IPS DF 4.7 (cell line): ENCODE measurements around the gene ACACA.

ENCODE experiments used
- DNase-seq: peaks from one replicate; pipeline ENCODE4 v3.0.0-alpha.2; 2013; ENCODE audit warnings: low spot score; ENCODE audit errors: extremely low read depth

The ACACA gene

DNA sequence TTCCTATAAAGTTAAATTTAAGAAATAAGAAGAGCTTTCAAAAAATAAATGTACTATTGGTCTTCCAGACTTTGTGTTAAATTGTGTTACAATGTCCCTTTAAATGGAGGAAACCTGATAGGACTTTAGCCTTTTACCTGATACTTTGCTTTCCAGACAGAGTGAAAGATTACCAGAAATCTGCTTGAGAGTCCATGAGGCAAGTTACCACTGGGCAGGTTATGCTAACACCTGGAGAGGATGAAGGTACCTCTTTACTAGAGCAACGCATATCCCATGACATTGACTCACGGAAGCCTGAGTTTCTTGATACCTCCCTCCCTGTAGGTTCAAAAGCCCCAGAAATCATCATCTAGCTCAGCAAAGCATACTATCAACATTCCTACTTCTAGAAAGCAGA lies 174.7 kb downstream of the ACACA start:
- no peak for DNase-seq

DNA sequence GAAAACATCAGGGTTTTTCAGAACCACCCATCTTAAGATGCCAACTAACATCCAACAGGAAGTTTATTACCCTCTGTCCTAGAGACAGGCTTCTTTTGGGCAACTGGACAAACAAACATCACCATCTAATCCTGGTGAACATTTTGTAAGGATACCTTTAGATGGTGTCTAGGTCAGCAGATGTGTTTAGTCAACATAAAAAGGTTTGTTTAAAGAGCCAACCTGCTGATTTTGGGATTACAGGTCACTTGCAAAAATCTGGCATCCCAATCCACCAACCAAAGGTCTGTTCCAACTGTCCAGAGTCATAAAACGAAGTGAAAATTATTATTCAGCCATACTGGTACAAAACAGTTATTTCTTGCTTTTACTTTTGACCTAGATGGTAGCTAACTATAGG lies 176.0 kb downstream of the ACACA start:
- no peak for DNase-seq

- peak; percentile 7 for DNase-seq
Measured at GRCh38 chr17:37225465-37225864, 181.2 kb downstream of the ACACA start.

DNA sequence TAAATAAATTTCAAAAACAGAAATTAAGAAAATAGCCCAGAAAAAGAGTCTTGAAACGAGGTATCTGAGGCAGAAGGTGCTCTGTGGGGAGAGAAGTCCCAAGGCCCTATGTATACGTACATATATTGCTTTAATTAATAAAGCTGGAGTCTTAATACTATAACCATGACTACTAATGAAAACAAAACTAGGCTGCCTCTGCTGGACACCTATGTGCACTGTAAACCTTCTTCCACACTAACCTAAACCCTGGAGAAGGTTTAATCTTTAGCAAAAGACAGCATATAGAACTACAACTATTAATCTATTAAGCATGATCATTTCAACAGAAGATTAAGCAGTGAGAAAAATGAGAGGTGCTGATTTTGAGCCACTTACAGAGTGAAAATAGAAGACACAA lies 184.8 kb downstream of the ACACA start:
- DNase-seq: no peak

- DNase-seq: peak; percentile 14
Measured at GRCh38 chr17:37220607-37220953, 186.1 kb downstream of the ACACA start.

DNA sequence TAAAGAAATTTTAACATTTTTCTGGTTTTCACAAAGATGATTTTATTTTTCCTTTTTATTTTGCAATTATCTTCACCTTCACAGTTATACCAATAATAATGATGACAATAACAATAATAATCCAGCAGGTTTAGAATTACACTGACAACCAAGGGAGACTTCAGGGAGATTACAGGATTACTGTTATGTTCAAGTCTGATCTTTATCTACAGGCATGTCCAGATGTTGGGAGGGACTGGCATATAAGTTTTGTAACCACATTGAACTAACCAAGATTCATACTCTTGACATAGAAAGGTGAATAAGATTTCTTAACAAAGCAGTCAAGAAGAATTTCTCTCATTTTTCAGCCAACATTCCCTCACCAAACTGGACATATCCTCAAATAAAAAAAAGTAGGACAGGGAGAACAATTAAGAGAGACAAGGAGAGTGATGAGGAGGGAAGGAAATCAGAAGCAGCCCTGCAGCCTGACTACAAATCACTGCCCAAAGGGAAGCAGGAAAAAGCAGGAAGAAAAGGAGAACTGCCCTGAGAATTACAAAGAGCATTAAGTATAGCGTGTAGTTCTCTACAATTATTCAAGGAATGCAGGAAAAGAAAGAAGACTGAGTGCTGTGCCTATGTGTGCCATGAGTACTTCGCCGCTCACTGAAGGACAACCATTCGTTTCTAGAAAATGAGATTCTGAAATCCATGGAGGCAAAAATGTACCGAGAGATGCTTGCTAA lies 186.6 kb downstream of the ACACA start:
- DNase-seq: peak; percentile 3

DNA sequence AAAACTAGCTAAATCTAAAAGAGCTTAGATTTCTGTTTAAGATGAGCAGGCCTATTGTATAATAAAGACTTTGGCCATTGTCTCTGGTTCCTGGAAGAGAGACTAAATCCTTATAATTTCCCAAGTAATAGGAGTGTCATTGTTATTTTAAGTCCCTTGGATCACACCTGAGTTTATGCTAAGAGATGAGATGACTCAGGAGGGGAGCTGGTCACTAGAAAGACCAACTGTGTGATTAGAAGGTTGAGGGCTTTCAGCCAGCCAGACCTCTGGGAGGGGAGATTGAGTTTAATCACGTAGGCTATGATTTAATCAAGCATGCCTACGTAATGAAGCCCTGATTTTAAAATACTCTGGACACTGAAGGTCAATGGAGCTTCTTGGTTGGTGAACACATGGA lies 187.8 kb downstream of the ACACA start:
- DNase-seq: no peak

- DNase-seq: no peak
Measured at GRCh38 chr17:37214416-37214815, 192.2 kb downstream of the ACACA start.

- no peak for DNase-seq
Measured at GRCh38 chr17:37213927-37214326, 192.7 kb downstream of the ACACA start.

DNA sequence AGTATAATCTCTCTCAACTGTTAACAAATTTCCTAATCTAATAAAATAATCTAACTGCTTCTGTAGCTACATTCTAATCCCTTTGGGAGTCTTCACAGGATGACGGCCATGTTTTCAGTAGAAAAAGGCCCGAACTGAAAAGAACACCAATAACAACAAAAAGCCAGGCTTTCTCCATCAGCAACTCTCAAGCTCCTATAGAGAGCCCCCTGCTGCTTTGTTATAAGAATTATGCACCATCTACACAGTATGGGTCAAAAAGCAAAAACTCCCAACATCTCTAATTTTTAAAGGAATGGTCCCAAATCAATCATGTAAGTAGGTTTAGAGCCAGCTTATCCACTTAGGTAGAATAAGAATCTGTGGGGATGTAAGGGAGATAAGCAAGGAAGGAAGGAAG lies 194.5 kb downstream of the ACACA start:
- DNase-seq: no peak

DNA sequence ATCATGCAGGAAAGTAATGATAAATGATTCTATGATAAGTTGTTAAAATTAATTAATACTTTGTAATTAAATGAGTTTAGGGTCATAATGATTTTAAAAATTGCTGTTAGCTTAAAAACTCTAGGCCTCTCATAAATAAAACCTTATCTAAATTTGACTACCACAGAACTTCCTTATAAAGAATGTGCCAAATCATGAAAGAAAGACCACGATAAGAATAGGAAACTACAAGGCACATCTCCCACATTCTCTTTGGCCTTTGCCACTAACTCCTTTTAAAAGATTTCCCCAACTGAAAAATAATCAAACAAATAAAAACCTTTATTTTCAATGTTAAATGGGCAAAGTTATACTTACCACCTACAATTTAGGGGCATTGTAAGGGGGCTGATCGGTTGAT lies 195.5 kb downstream of the ACACA start:
- DNase-seq: no peak

GRCh38 chr17:37207103-37207502 lies 199.5 kb downstream of the ACACA start:
- DNase-seq: no peak

DNA sequence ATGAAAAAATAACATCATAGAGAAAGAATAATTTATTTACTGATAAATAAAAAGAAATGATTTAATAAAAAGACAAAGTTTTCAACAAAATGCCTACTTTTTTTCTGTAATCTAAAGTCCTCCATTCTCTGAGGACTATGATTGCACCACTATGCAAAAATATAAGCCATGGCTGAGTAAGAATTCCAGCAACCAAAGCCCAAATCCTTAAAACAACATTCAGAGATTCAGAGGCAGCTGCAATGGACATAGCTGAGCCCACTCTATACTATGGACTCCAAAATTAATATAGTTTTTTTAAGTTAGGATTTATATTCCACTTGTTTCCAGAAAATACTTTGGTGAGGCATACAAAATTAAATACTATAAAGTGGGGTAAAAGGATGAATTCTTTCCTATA lies 200.3 kb downstream of the ACACA start:
- no peak for DNase-seq

DNA sequence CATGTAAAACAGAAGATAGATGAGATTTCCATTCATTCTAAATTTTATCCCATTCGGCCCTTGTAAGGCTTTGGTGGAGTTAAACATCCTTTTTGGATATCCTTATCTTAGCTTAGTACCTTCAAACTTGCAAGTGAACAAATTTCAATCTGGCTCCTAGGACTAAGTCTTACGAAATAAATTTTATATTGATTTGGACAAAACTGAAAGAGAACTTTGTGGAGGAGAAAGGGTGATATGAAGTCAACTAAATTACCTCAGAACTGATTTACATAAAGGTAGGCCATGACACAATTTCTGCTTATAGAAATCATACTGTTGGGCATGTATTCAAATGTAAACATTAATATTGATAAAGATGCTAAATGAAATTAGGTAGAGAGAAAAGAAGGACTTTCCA lies 206.1 kb downstream of the ACACA start:
- no peak for DNase-seq

DNA sequence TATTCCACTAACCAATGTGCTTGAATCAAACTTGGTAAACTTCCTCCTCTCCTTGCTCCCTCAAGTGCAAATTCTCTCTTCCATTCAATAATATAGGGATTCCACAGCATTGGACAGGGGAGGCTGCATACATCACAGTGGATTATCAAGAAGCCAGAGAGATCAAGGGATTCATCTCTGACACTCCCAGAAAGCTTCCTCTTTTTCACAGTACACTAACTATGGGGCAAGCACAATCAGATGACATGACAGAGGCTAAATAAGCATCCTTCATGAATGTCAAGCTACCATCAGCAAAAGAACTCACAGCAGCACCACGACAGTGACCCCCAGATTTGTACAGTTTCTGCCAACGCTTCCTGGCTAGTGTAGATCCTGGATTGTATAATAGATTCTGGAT lies 209.3 kb downstream of the ACACA start:
- DNase-seq: no peak

DNA sequence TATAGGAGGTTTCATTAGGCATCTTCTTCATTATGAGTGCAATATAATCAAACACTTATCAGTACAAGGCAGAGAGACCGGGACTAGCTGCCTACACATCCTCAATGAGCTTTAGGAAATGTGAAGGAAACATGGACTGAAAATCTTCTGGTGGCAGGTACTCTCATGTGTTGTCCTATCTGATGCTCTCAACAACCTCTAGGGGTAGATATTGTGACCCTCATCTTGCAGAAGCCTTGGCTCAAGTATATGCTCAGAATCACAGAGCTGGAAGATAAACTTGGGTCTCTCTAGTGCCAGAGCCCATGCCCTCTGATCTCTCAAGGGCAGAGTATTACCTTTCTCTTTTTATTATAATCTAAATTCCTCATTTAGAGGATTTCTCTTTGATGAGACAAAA lies 212.4 kb downstream of the ACACA start:
- DNase-seq: no peak

DNA sequence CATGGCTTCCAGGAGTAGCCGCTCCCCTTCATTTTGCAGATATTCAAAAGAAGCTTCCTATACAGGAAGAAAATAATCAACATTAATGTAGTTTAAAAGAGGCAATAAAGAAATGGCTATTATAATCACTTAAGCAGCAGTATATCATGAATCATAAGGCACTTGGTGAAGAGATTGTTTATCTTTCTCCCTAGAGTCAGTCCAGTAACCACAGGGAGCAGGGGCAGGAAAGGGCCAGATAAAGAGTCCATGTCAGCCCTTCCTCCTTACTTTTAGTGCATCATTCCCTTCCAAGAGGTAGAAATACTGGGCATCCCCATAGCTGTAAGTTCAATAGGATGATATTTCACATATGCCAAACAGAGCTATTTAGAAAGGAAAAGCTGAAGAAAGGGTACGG lies 215.4 kb downstream of the ACACA start:
- no peak for DNase-seq

DNA sequence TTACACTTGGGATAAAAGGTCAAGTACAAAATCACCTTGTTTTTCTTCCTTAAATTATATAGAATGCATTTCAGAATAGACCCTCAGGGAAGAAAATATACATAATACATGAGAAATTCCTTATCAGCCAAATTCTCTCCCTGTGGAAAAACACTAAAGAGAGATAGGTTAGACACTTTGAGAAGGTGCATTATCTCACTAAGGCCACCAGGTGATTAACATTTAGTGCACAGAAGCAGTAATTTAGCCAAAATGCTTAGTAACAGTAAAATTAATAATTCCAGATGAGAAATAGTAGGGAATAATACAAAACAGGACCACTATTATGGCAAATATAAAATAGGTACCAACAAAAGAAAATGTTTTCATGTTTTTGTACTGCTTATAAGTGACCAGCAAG lies 216.1 kb downstream of the ACACA start:
- DNase-seq: no peak

GRCh38 chr17:37188157-37188556 lies 218.5 kb downstream of the ACACA start:
- no peak for DNase-seq

DNA sequence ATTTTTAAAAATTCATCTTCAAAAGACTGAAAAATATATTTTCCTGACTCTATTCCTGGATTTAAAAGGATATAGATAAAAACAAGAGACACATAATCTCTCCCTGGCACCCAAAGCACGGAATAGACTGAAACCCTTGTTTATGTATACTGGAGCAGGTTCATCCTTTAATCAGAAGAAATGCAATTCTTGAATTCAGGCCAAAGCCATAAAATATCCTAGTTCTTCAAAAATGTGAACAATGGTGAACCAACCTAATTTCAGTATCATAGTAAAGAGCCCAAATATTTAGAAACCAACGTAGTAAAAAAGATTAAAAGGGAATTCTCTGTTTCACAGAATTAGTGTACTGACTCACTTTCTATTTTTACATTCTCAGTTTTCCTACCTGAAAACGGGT lies 219.4 kb downstream of the ACACA start:
- no peak for DNase-seq

GRCh38 chr17:37182786-37183465 lies 223.7 kb downstream of the ACACA start:
- DNase-seq: no peak

- DNase-seq: no peak
Measured at GRCh38 chr17:37180376-37180775, 226.3 kb downstream of the ACACA start.

DNA sequence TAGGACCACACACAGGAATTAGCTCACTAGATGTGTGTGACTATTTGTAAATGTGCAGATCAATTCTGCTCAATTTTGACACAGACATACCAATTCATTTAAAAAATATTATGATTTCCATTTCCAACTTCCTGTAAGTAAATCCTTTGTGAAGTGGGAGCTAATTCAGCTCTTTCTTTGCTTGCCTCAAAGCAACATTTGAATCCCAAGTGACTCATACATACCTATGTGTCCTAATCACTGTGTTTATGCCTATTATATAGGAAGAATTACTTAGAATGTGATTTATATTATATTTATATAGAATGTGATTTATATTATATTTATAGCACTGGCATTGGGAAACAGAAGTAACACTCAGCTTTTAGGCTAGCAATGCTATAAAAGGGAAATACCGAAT lies 226.7 kb downstream of the ACACA start:
- DNase-seq: no peak
